Spleen (tissue), 11 donors: ENCODE data around the gene MOGAT2. TPM values are rescaled to one million over a fixed set of nuclear protein-coding genes. Genes with fewer than 3 reads are reported as not detected.
"Not testable (repeated sequence)": the region's sequence is repeated elsewhere in the genome, so short reads cannot be mapped to it uniquely, and the experiment has no call there.

Source experiments
- DNase-seq: peaks from one replicate; pipeline ENCODE4 v3.0.0-alpha.2; 2020
- H3K27ac ChIP-seq, 8 donors: fragments of 200-600 bp; sonication (generic) in 7 of 8; 1 replicate in 4 of 8; 2 replicates in 4 of 8; pipeline versions ENCODE4 v1.5.0 to v1.8.0; 2016 to 2021; ENCODE audit warnings: inconsistent platforms in 4 of 8, mild to moderate bottlenecking in 4 of 8, moderate library complexity in 1 of 8
- H3K27me3 ChIP-seq, 7 donors: fragments of 200-600 bp; sonication (generic) in 6 of 7; replicated peaks in 1 of 7; 1 replicate in 4 of 7; 2 replicates in 3 of 7; pipeline versions ENCODE4 v1.5.0 to v1.8.0; 2016 to 2021; ENCODE audit warnings: inconsistent platforms in 3 of 7, mild to moderate bottlenecking in 1 of 7
- H3K36me3 ChIP-seq, 6 donors: fragments of 200-600 bp; sonication (generic) in 5 of 6; 1 replicate in 4 of 6; 2 replicates in 2 of 6; pipeline versions ENCODE4 v1.5.0 to v1.8.0; 2016 to 2021; ENCODE audit warnings: inconsistent platforms in 2 of 6
- H3K4me1 ChIP-seq, 6 donors: fragments of 200-600 bp; sonication (generic) in 5 of 6; 1 replicate in 3 of 6; 2 replicates in 3 of 6; pipeline versions ENCODE4 v1.5.0 to v1.8.0; 2016 to 2021; ENCODE audit warnings: inconsistent platforms in 3 of 6
- H3K4me3 ChIP-seq, 8 donors: fragments of 200-600 bp; sonication (generic) in 7 of 8; 1 replicate in 4 of 8; 2 replicates in 4 of 8; pipeline versions ENCODE4 v1.5.0 to v1.8.0; 2016 to 2021; ENCODE audit warnings: inconsistent platforms in 4 of 8, mild to moderate bottlenecking in 4 of 8, moderate library complexity in 2 of 8
- H3K9me3 ChIP-seq, 8 donors: fragments of 200-600 bp; sonication (generic) in 7 of 8; 1 replicate in 4 of 8; 2 replicates in 4 of 8; pipeline versions ENCODE4 v1.5.0 to v1.8.0; 2016 to 2021; ENCODE audit warnings: inconsistent platforms in 4 of 8
- POLR2A ChIP-seq, 3 donors: fragments of 450-650 bp; IDR thresholded peaks; one replicate each; pipeline ENCODE4 v1.5.1; 2017; ENCODE audit warnings: antibody characterized with exemption in 3 of 3, mild to moderate bottlenecking in 1 of 3
- POLR2AphosphoS5 ChIP-seq, 3 donors: sonication (generic); formaldehyde crosslinking; IDR thresholded peaks; one replicate each; pipeline ENCODE4 v1.5.1; 2017; ENCODE audit warnings: antibody characterized with exemption in 3 of 3
- WGBS, 5 donors: extraction: QIAGEN DNeasy Blood & Tissue Kit in 3 of 5; methylation state at CpG; one replicate each; pipeline versions ENCODE4 v1.1.5 to v1.1.7; 2013 to 2018; 5-methylcytosine and 5-hydroxymethylcytosine counted together
- intact Hi-C: fragments of 100-400 bp; cut with DNase I; formaldehyde crosslinking; loops from one replicate; pipeline ENCODE4 v1.15.0; 2023; ENCODE audit warnings: low total_unique reads
- polyA plus RNA-seq, 3 donors: library from polyadenylated mRNA; stranded (reverse); fragments of 200-250 nt; gene quantifications; one replicate each; pipeline ENCODE4 v1.2.1, GENCODE V29; 2013
- total RNA-seq, 7 donors: library from RNA; depleted of rRNA in 3 of 7; stranded (reverse); fragments of >200 nt in 3 of 7; fragmentation: NEBNext Ultra II Directional in 4 of 7; extraction: Animal tissue kit (Norgen Biotek cat#: 25700) in 4 of 7; gene quantifications; one replicate each; pipeline versions ENCODE4 v1.1.0 to v1.2.1, GENCODE V29; 2016 to 2021
- TF ChIP-seq, protein P1 (sequence below), 11 experiments: fragments of 200-600 bp in 7 of 11; fragments of 450-650 bp in 4 of 11; sonication (generic) in 4 of 11; IDR thresholded peaks in 8 of 11; conservative IDR thresholded peaks in 3 of 11; 1 replicate in 7 of 11; 2 replicates in 4 of 11; pipeline versions ENCODE4 v1.4.0 to v1.8.0; 2016 to 2021; ENCODE audit warnings: antibody characterized with exemption in 11 of 11, inconsistent platforms in 4 of 11, mild to moderate bottlenecking in 1 of 11
- donor health status: healthy with polysubstance abuse.
- donor health status: DM: no; HTN: no; CAD: no; lungs with moderate emphysema.
- donor health status: DM: no; HTN: no; CAD: no.
- donor health status: Bipolar disorder and iron deficiency.
- donor health status: healthy.
- donor health status: DM: no; HTN: no; CAD: no.
- donor health status: DM: yes; HTN: yes; CAD: no.

MOGAT2 gene
- total and polyA plus RNA-seq, 10 donors = 0.03 to 0.23 (median 0.21) TPM; not detected in 6

DNA sequence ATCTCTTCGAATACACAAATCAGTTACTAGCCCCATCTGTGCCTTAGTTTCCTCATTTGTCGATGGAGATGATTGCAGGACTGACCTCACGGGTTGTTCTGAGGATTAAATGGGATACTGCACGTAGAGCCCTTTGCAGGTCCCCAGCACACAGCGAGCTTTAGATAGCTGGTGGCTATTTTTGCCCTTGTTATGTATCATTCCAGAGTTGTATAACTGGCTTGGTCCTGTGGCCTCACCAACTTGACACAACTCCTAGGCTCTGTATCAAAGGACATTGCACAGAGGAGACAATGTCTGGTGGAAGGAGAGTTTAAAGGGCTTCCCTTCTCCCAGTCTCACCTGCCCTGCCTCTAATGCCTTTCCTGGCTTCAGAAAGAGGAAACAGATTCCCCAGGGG is 28.2 kb downstream of the MOGAT2 start:
- WGBS, 5 donors = 81 to 92% (median 89%) methylated on average over 5 of the region's 5 CpGs
- Histone ChIP-seq H3K9me3 (no peaks in the 10 kb centered on the region), H3K27me3 (peaks cover 0 to 33% (median 0%) of the 10 kb centered on the region in 7 donors), H3K4me3 (no peak overlapping the region), H3K36me3 (no peaks in the 10 kb centered on the region), H3K27ac (no peak overlapping the region), H3K4me1 (no peaks in the 10 kb centered on the region)
- no peak for DNase-seq
- intact Hi-C loops = no loop called here
- TF ChIP-seq POLR2A (IDR thresholded peaks at IDR 0.05) = no peak
- TF ChIP-seq POLR2AphosphoS5 (IDR thresholded peaks at IDR 0.05) = no peak
- TF ChIP-seq, protein P1, sequence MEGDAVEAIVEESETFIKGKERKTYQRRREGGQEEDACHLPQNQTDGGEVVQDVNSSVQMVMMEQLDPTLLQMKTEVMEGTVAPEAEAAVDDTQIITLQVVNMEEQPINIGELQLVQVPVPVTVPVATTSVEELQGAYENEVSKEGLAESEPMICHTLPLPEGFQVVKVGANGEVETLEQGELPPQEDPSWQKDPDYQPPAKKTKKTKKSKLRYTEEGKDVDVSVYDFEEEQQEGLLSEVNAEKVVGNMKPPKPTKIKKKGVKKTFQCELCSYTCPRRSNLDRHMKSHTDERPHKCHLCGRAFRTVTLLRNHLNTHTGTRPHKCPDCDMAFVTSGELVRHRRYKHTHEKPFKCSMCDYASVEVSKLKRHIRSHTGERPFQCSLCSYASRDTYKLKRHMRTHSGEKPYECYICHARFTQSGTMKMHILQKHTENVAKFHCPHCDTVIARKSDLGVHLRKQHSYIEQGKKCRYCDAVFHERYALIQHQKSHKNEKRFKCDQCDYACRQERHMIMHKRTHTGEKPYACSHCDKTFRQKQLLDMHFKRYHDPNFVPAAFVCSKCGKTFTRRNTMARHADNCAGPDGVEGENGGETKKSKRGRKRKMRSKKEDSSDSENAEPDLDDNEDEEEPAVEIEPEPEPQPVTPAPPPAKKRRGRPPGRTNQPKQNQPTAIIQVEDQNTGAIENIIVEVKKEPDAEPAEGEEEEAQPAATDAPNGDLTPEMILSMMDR (IDR thresholded peaks at IDR 0.05 in 8 of 11, conservative IDR thresholded peaks at IDR 0.05 in 3 of 11) = no peak

DNA sequence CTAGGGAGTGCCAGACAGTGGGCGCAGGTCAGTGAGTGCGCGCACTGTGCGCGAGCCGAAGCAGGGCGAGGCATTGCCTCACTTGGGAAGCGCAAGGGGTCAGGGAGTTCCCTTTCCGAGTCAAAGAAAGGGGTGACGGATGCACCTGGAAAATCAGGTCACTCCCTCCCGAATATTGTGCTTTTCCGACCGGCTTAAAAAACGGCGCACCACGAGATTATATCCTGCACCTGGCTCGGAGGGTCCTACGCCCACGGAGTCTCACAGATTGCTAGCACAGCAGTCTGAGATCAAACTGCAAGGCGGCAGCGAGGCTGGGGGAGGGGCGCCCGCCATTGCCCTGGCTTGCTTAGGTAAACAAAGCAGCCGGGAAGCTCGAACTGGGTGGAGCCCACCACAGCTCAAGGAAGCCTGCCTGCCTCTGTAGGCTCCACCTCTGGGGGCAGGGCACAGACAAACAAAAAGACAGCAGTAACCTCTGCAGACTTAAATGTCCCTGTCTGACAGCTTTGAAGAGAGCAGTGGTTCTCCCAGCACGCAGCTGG is 31.2 kb downstream of the MOGAT2 start:
- DNase-seq, H3K4me3 ChIP-seq, H3K9me3 ChIP-seq, H3K36me3 ChIP-seq, H3K4me1 ChIP-seq, H3K27ac ChIP-seq, intact Hi-C loops: not testable (repeated sequence)
- WGBS, 5 donors = 65 to 80% (median 73%) methylated on average over 13 to 18 of the region's 26 CpGs
- H3K27me3 ChIP-seq = peaks cover 0 to 31% (median 0%) of the 10 kb centered on the region in 7 donors

DNA sequence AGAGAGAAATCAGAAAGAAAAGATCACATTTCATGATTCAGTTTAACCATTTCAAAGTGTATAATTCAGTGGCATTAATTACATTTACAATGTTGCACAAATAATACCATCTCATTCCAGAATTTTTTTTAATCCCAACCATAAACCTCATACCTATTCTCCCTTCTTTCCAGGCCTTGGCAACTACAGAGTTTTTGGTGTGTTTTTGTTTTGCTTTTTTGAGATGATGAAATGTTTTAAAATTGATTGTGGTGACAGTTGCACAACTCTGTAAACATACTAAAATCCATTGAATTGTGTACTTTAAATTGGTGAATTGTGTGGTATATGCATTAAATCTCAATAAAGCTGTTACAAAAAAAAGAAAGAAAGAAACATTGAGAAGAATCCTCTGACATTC is 37.3 kb downstream of the MOGAT2 start:
- H3K36me3 ChIP-seq, intact Hi-C loops, H3K27ac ChIP-seq: not testable (repeated sequence)

DNA sequence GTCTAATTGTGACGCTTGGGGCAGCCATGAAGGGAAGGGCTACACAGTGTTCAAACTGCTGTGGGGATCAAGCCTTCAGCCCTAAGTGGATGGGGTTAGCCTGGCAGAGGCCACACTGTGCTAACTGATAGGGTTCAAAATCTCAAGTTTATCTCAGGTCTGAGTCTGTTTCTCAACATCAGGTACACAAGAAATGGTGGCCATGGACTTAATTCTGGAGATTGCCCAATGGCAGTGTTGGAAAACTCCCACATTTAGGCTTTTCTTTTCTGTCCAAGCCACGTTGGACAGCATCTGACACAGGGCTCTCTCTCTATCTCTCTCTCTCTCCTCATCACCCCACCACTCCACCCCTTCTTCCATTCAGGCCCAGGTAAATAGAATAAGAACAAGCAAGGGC is 40.0 kb downstream of the MOGAT2 start:
- no peak overlapping the region for H3K27ac ChIP-seq
- TF ChIP-seq, protein P1 (IDR thresholded peaks at IDR 0.05 in 8 of 11, conservative IDR thresholded peaks at IDR 0.05 in 3 of 11) = no peak
- TF ChIP-seq POLR2AphosphoS5 (IDR thresholded peaks at IDR 0.05) (no peak), POLR2A (IDR thresholded peaks at IDR 0.05) (no peak)
- no peaks in the 10 kb centered on the region for H3K36me3 ChIP-seq
- no peaks in the 10 kb centered on the region for H3K27me3 ChIP-seq
- intact Hi-C loops = no loop called here
- no peak overlapping the region for H3K4me3 ChIP-seq
- H3K4me1 ChIP-seq = peaks cover 0 to 18% (median 6%) of the 10 kb centered on the region in 6 donors
- 68 to 90% (median 78%) methylated on average over 2 of the region's 2 CpGs for WGBS, 5 donors
- no peak for DNase-seq
- no peaks in the 10 kb centered on the region for H3K9me3 ChIP-seq

More for the DNA sequence above, 37.3 kb downstream of the MOGAT2 start:
- DNase-seq, H3K4me3 ChIP-seq, H3K27me3 ChIP-seq, H3K9me3 ChIP-seq, H3K4me1 ChIP-seq: not testable (repeated sequence)

DNA sequence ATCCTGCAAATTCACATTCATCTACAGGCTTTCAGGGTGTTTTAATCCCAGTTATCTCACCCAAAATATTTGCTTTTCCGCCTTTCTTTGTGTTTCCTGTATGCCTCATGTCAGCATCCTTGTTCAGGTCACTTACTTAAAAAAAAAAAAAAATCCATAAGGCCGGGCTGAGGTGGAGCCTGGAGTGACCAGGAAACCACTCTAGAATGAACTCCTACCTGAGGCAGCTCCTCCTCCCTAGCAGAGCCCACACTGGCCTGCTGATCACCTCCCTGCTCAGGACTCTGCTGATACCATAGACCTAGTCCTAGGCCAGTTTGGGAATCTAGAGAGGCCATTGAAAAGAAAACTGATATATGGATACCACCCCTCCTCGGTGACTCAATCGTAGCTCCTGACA is 42.2 kb downstream of the MOGAT2 start:
- no peaks in the 10 kb centered on the region for H3K9me3 ChIP-seq
- no peak overlapping the region for H3K27ac ChIP-seq
- no peaks in the 10 kb centered on the region for H3K27me3 ChIP-seq
- H3K36me3 ChIP-seq = no peaks in the 10 kb centered on the region
- TF ChIP-seq POLR2AphosphoS5 (IDR thresholded peaks at IDR 0.05) (no peak), POLR2A (IDR thresholded peaks at IDR 0.05) (no peak)
- TF ChIP-seq, protein P1 (IDR thresholded peaks at IDR 0.05 in 8 of 11, conservative IDR thresholded peaks at IDR 0.05 in 3 of 11) = no peak
- peaks cover 0 to 23% (median 6%) of the 10 kb centered on the region in 6 donors for H3K4me1 ChIP-seq
- intact Hi-C loops = no loop called here
- no peak overlapping the region for H3K4me3 ChIP-seq
- DNase-seq = no peak
- 82 to 88% (median 83%) methylated on average over 4 of the region's 4 CpGs for WGBS, 5 donors
